ENCODE data around the gene NPEPL1. TPM values are rescaled to one million over a fixed set of nuclear protein-coding genes. Genes with fewer than 3 reads are reported as not detected.

The NPEPL1 gene
- total RNA-seq, 1 donor from 2014 or later, result 37.6 TPM

DNA sequence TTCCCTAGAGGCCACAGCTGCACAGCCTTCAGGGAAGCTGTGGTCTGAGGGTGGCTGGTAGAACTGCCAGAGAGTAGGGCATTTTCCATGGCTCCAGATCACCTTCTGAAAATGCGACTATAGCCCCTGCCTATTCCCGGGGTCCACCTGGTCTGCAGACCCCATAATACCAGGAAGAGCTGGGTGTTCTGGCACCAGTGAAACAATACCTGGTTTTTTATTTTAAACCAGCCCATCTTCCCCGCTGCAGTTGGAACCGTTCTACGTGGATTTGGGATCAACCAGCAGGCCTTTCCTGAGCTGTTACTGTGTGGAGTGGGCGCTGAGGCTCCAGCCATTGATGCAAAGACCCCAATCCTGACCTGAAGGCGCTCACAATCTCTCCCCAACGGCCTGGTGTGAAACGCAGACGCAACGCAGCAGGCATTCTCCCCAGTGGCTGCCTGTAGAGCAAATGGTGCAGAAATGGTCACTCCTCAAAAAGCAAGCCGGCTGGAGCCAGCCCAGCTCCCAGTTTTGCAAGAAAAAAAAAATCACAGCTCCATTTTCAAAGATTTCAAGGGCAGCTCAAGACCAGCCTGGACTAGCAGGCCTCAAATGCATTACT is 11.3 kb downstream of the NPEPL1 start:
- TF ChIP-seq, protein P1, sequence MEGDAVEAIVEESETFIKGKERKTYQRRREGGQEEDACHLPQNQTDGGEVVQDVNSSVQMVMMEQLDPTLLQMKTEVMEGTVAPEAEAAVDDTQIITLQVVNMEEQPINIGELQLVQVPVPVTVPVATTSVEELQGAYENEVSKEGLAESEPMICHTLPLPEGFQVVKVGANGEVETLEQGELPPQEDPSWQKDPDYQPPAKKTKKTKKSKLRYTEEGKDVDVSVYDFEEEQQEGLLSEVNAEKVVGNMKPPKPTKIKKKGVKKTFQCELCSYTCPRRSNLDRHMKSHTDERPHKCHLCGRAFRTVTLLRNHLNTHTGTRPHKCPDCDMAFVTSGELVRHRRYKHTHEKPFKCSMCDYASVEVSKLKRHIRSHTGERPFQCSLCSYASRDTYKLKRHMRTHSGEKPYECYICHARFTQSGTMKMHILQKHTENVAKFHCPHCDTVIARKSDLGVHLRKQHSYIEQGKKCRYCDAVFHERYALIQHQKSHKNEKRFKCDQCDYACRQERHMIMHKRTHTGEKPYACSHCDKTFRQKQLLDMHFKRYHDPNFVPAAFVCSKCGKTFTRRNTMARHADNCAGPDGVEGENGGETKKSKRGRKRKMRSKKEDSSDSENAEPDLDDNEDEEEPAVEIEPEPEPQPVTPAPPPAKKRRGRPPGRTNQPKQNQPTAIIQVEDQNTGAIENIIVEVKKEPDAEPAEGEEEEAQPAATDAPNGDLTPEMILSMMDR (IDR thresholded peaks at IDR 0.05; ENCODE audit: unreplicated experiment), result no peak
- Mint-ChIP-seq H3K9me3 (ENCODE audit: unreplicated experiment) (no peaks in the 10 kb centered on the region), H3K36me3 (ENCODE audit: low read depth, unreplicated experiment) (peaks cover 40% of the 10 kb centered on the region), H3K27me3 (ENCODE audit: unreplicated experiment) (peaks cover 6% of the 10 kb centered on the region), H3K4me3 (ENCODE audit: unreplicated experiment) (peak overlapping the region; percentile 31), H3K27ac (ENCODE audit: unreplicated experiment) (no peak overlapping the region), H3K4me1 (ENCODE audit: unreplicated experiment) (peaks cover 1% of the 10 kb centered on the region)
- DNase-seq (ENCODE audit: low spot score), result no peak

DNA sequence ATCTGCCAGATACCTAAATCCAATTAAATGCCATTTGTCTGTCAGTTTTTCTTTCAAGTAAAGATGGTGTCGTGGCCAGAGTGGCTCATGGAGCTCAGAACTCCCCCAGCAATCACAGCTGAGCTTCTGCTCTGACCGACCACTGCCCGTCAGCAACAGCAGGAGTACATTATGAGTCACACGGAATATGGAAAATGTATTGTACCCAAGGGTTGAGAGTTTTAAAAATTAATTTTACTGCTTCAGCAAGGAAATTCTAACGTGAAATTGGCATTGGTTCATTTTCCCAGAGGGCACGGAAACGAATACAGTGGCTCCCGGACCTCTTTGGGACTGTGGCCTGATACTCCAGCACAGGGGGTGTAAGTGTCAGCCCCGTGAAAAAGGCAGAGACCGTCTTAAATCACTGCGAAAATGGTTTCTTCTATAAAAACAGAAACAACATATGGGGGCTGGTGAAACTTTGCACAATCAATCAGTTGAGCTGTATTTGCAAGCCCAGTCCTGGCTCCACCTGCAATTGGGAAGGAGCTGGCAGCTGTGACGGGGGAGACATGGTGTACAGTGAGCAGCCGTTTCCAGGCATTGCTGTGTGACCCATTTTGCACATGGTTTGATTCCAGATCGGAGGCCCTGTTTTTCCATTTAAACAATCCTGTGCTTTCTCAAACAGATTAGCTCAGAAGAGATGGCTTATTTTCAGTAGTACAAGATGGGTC is 12.8 kb downstream of the NPEPL1 start:
- no peaks in the 10 kb centered on the region for H3K9me3 Mint-ChIP-seq (ENCODE audit: unreplicated experiment)
- H3K4me3 Mint-ChIP-seq (ENCODE audit: unreplicated experiment), result no peak overlapping the region
- H3K36me3 Mint-ChIP-seq (ENCODE audit: low read depth, unreplicated experiment), result peaks cover 31% of the 10 kb centered on the region
- DNase-seq (ENCODE audit: low spot score), result no peak
- peaks cover 6% of the 10 kb centered on the region for H3K4me1 Mint-ChIP-seq (ENCODE audit: unreplicated experiment)
- no peak overlapping the region for H3K27ac Mint-ChIP-seq (ENCODE audit: unreplicated experiment)
- peaks cover 4% of the 10 kb centered on the region for H3K27me3 Mint-ChIP-seq (ENCODE audit: unreplicated experiment)
- TF ChIP-seq, protein P1 (IDR thresholded peaks at IDR 0.05; ENCODE audit: unreplicated experiment), result no peak

DNA sequence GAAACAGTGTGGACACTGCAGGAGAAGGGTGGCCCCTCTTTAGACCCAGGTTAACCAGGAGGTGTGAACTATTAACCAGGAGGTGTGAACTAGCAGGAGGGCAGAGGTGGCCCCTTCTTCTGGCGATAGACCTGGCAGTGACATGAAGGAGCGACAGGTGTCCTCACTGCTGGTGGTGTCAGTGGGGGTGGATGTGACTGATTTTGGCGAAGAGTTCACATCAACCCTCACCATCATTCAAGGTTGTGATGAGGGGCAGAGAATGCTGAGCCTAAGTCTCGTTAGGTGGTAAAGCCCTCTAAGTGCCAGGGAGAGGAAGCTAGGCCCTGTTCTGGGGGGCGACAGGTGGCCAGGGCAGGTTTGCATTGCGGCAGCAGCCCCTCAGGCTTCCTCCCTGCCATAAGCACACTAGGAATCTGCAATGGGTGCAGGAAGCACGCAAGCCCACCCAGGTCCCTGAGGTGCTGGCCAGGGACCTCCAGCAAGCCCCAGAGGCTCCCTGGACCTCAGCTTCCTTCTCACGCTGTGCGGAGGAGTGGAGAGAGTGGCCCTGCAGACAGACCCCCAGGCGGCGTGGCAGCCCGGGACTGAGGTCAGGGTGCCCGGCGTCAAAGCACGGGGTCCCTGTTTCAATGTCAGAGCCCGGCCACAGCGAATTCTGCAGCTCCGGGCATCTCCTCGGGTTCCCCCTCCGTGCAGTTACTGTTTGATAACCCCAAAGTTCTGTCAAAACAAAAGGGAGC is 13.7 kb downstream of the NPEPL1 start:
- TF ChIP-seq, protein P1 (IDR thresholded peaks at IDR 0.05; ENCODE audit: unreplicated experiment), result no peak
- no peak overlapping the region for H3K27ac Mint-ChIP-seq (ENCODE audit: unreplicated experiment)
- H3K36me3 Mint-ChIP-seq (ENCODE audit: low read depth, unreplicated experiment), result peaks cover 27% of the 10 kb centered on the region

DNA sequence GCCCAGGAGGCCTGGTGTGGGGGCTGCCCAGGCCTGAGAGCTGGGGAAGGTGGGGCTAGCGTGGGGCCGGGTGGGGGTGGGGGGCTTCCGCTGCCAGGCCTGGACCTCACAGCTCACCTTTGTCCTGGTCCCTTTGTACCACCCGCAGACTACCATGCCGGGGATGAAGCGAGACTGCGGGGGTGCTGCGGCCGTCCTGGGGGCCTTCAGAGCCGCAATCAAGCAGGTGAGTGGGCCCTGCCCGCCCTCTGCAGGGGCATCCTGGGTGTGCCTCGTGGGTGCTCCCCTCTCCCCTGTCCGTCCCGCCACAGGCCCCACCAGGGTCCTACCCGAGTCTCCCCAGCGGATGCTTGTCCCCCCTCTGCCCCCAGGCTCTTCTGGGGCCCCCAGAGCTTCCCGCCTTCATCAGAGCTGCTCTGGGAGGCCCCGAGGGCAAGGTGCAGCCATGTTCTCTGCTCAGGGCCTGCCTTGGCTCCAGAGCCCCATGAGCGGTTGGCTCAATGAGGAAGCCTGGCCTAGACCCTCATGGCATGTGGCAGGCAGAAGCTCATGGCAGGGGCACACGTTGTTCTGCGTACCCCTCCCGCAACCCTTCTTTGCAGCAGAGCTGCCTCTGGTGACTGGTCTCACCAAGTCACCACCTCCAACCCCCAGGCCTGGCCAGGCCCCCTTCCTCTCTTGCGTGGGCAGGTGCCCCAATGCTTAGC is 14.5 kb downstream of the NPEPL1 start:
- peaks cover 6% of the 10 kb centered on the region for H3K4me1 Mint-ChIP-seq (ENCODE audit: unreplicated experiment)

More for the DNA sequence above, 13.7 kb downstream of the NPEPL1 start:
- Mint-ChIP-seq H3K27me3 (ENCODE audit: unreplicated experiment) (peaks cover 3% of the 10 kb centered on the region), H3K9me3 (ENCODE audit: unreplicated experiment) (no peaks in the 10 kb centered on the region), H3K4me1 (ENCODE audit: unreplicated experiment) (peaks cover 6% of the 10 kb centered on the region), H3K4me3 (ENCODE audit: unreplicated experiment) (no peak overlapping the region)
- DNase-seq (ENCODE audit: low spot score), result no peak

More for the DNA sequence above, 14.5 kb downstream of the NPEPL1 start:
- Mint-ChIP-seq H3K36me3 (ENCODE audit: low read depth, unreplicated experiment) (peaks cover 27% of the 10 kb centered on the region), H3K4me3 (ENCODE audit: unreplicated experiment) (no peak overlapping the region), H3K27me3 (ENCODE audit: unreplicated experiment) (peaks cover 3% of the 10 kb centered on the region), H3K9me3 (ENCODE audit: unreplicated experiment) (no peaks in the 10 kb centered on the region), H3K27ac (ENCODE audit: unreplicated experiment) (no peak overlapping the region)
- no peak for DNase-seq (ENCODE audit: low spot score)
- TF ChIP-seq, protein P1 (IDR thresholded peaks at IDR 0.05; ENCODE audit: unreplicated experiment), result no peak

All from endothelial cell (in vitro differentiated cells).